HL-60 (cell line): ENCODE data around the gene DTX4.

Source experiments
- CTCF ChIP-seq: IDR thresholded peaks from one replicate; pipeline ENCODE4 v1.5.1; 2011; ENCODE audit warnings: low read length, control low read depth, inconsistent platforms; ENCODE audit not compliant: insufficient read depth
- POLR2AphosphoS5 ChIP-seq: IDR thresholded peaks from 2 replicates; pipeline ENCODE4 v1.6.1; 2012; ENCODE audit warnings: low read depth
- REST ChIP-seq: IDR thresholded peaks from 2 replicates; pipeline ENCODE4 v1.6.1; 2012; ENCODE audit warnings: low read depth; ENCODE audit not compliant: insufficient replicate concordance

GRCh38 chr11:59178402-59178801, 6.5 kb downstream of the DTX4 start:
- TF ChIP-seq CTCF (no peak), POLR2AphosphoS5 (no peak), REST (no peak)
